H1 (cell line): ENCODE measurements around the gene AIF1. TPM values are rescaled to one million over a fixed set of nuclear protein-coding genes. Genes with fewer than 3 reads are reported as not detected.

Source experiments
- CTCF ChIA-PET: fragments of 300-600 bp; sonication (Branson Sonifier 250); formaldehyde crosslinking; loops from one replicate; lab custom pipeline; 2021; ENCODE audit not compliant: partially characterized antibody; lab: Charles Lee
- POLR2A ChIA-PET: fragments of 300-600 bp; sonication (Branson Sonifier 250); formaldehyde crosslinking; loops from one replicate; lab custom pipeline; 2021; ENCODE audit warnings: inconsistent platforms; ENCODE audit not compliant: partially characterized antibody; lab: Charles Lee
- DNase-seq, 2 experiments: peaks; one replicate each; pipeline versions ENCODE4 v3.0.0 to v3.0.0-alpha.2; 2010 to 2022; ENCODE audit warnings: low spot score in 2 of 2, low read depth in 1 of 2, mixed read lengths in 1 of 2
- FAIRE-seq: peaks from 2 replicates; lab custom pipeline; 2011; peaks lifted over from hg19 to GRCh38; lab: Jason Lieb, UNC
- H2AFZ ChIP-seq: 2 replicates; pipeline ENCODE4 v1.8.1; 2012; ENCODE audit warnings: low read length, inconsistent platforms
- H2AK5ac ChIP-seq: 2 replicates; pipeline ENCODE4 v1.6.1; 2013; ENCODE audit warnings: low read depth, low read length
- H2BK120ac ChIP-seq: replicated peaks from 2 replicates; pipeline ENCODE3; 2013; ENCODE audit warnings: low read depth, low read length, inconsistent platforms
- H2BK12ac ChIP-seq: 2 replicates; pipeline ENCODE4 v1.6.1; 2013; ENCODE audit warnings: low read depth, low read length
- H2BK15ac ChIP-seq: 2 replicates; pipeline ENCODE4 v1.6.1; 2013; ENCODE audit warnings: low read length
- H2BK20ac ChIP-seq: 2 replicates; pipeline ENCODE4 v1.6.1; 2013; ENCODE audit warnings: low read length
- H2BK5ac ChIP-seq: 2 replicates; pipeline ENCODE4 v1.6.1; 2013; ENCODE audit warnings: low read depth, low read length
- H3K14ac ChIP-seq: 2 replicates; pipeline ENCODE4 v1.6.1; 2013; ENCODE audit warnings: inconsistent platforms; ENCODE audit not compliant: insufficient read length
- H3K18ac ChIP-seq: 2 replicates; pipeline ENCODE4 v1.6.1; 2013; ENCODE audit warnings: low read length; ENCODE audit errors: extremely low read depth
- H3K23ac ChIP-seq: 2 replicates; pipeline ENCODE4 v1.6.1; 2013; ENCODE audit warnings: inconsistent platforms; ENCODE audit not compliant: insufficient read length
- H3K23me2 ChIP-seq: 2 replicates; pipeline ENCODE4 v1.6.1; 2013; ENCODE audit warnings: low read depth, low read length
- H3K27ac ChIP-seq: 2 replicates; pipeline ENCODE4 v1.6.1; 2011; ENCODE audit warnings: low read depth, low read length, inconsistent platforms
- H3K27me3 ChIP-seq, 4 experiments: replicated peaks in 1 of 4; 1 replicate in 1 of 4; 2 replicates in 3 of 4; pipeline versions ENCODE4 v1.6.1 to v1.8.1; 2011 to 2013; ENCODE audit warnings: low read length in 3 of 4, mild to moderate bottlenecking in 3 of 4, inconsistent platforms in 2 of 4, mixed read lengths in 2 of 4, moderate library complexity in 1 of 4; ENCODE audit not compliant: control insufficient read depth in 3 of 4, insufficient read depth in 3 of 4; ENCODE audit errors: extremely low read depth in 1 of 4
- H3K36me3 ChIP-seq, 4 experiments: 2 replicates each; pipeline versions ENCODE4 v1.6.1 to v1.8.1; 2011 to 2013; ENCODE audit warnings: mild to moderate bottlenecking in 4 of 4, low read length in 3 of 4, moderate library complexity in 2 of 4, control low read depth in 1 of 4, inconsistent platforms in 1 of 4; ENCODE audit not compliant: insufficient read depth in 4 of 4, control insufficient read depth in 2 of 4
- H3K4ac ChIP-seq: replicated peaks from 2 replicates; pipeline ENCODE3; 2013; ENCODE audit warnings: low read length, low read depth, mixed read lengths, inconsistent platforms; ENCODE audit not compliant: insufficient read length
- H3K4me1 ChIP-seq, 4 experiments: replicated peaks in 1 of 4; 1 replicate in 1 of 4; 2 replicates in 3 of 4; pipeline versions ENCODE4 v1.6.1 to v1.8.1; 2011 to 2013; ENCODE audit warnings: low read length in 3 of 4, inconsistent platforms in 2 of 4, mixed read lengths in 1 of 4; ENCODE audit not compliant: insufficient read depth in 4 of 4, control insufficient read depth in 3 of 4
- H3K4me2 ChIP-seq, 2 experiments: 2 replicates each; pipeline versions ENCODE4 v1.6.1 to v1.8.1; 2011 to 2013; ENCODE audit warnings: low read depth in 2 of 2, low read length in 2 of 2, control low read depth in 1 of 2, inconsistent platforms in 1 of 2, mild to moderate bottlenecking in 1 of 2; ENCODE audit not compliant: insufficient read depth in 1 of 2
- H3K4me3 ChIP-seq, 4 experiments: fragments of 200-600, 300-600 bp in 1 of 4; sonication (generic), shearing (Covaris generic), sonication (Bioruptor Twin) in 1 of 4; 2 replicates each; pipeline versions ENCODE4 v1.5.1 to v1.8.1; 2011 to 2016; ENCODE audit warnings: low read length in 4 of 4, low read depth in 3 of 4, control low read depth in 2 of 4, inconsistent platforms in 2 of 4, mild to moderate bottlenecking in 2 of 4, mixed read lengths in 1 of 4, moderate library complexity in 1 of 4; ENCODE audit not compliant: insufficient read depth in 2 of 4; ENCODE audit errors: extremely low read depth in 1 of 4
- H3K56ac ChIP-seq: replicated peaks from 2 replicates; pipeline ENCODE3; 2013; ENCODE audit warnings: low read depth, mild to moderate bottlenecking, mixed read lengths, low read length, inconsistent platforms; ENCODE audit not compliant: insufficient read length
- H3K79me1 ChIP-seq: 2 replicates; pipeline ENCODE4 v1.6.1; 2013; ENCODE audit warnings: low read depth, low read length, control low read depth
- H3K79me2 ChIP-seq, 2 experiments: 2 replicates each; pipeline versions ENCODE4 v1.6.1 to v1.8.1; 2012 to 2013; ENCODE audit warnings: low read length in 2 of 2, mild to moderate bottlenecking in 2 of 2, inconsistent platforms in 1 of 2; ENCODE audit not compliant: insufficient read depth in 2 of 2, control insufficient read depth in 1 of 2
- H3K9ac ChIP-seq, 4 experiments: replicated peaks in 1 of 4; 1 replicate in 1 of 4; 2 replicates in 3 of 4; pipeline versions ENCODE4 v1.6.1 to v1.8.1; 2011 to 2013; ENCODE audit warnings: low read depth in 3 of 4, low read length in 3 of 4, control low read depth in 2 of 4, mild to moderate bottlenecking in 2 of 4, moderate library complexity in 2 of 4, inconsistent platforms in 1 of 4; ENCODE audit errors: extremely low read depth in 1 of 4
- H3K9me3 ChIP-seq, 2 experiments: 2 replicates each; pipeline versions ENCODE4 v1.6.1 to v1.8.1; 2012 to 2013; ENCODE audit warnings: mild to moderate bottlenecking in 2 of 2, moderate library complexity in 2 of 2, control low read depth in 1 of 2, inconsistent platforms in 1 of 2, low read depth in 1 of 2, low read length in 1 of 2, mixed read lengths in 1 of 2; ENCODE audit not compliant: insufficient read depth in 2 of 2
- H4K20me1 ChIP-seq, 2 experiments: replicated peaks in 1 of 2; 2 replicates each; pipeline versions ENCODE3 to v1.8.1; 2011 to 2013; ENCODE audit warnings: inconsistent platforms in 2 of 2, low read length in 2 of 2, mild to moderate bottlenecking in 1 of 2; ENCODE audit not compliant: insufficient read depth in 2 of 2, control insufficient read depth in 1 of 2
- H4K5ac ChIP-seq: 2 replicates; pipeline ENCODE4 v1.6.1; 2013; ENCODE audit warnings: low read length, low read depth, mixed read lengths, inconsistent platforms; ENCODE audit not compliant: insufficient read length
- H4K8ac ChIP-seq: 2 replicates; pipeline ENCODE4 v1.8.0; 2013; ENCODE audit warnings: mild to moderate bottlenecking, moderate library complexity, low read length, inconsistent platforms; ENCODE audit not compliant: insufficient read depth; ENCODE audit errors: extremely low read depth
- H4K91ac ChIP-seq: replicated peaks from 2 replicates; pipeline ENCODE3; 2013; ENCODE audit warnings: low read length, mixed read lengths, inconsistent platforms; ENCODE audit not compliant: insufficient read length
- CBX8 ChIP-seq: fragments of 300-800, 300-1000 bp; sonication (generic); IDR thresholded peaks from 2 replicates; pipeline ENCODE4 v1.7.1; 2016; ENCODE audit warnings: low read depth, low read length, borderline replicate concordance
- CREB1 ChIP-seq: IDR thresholded peaks from 2 replicates; pipeline ENCODE4 v1.6.1; 2012; ENCODE audit warnings: inconsistent platforms
- GTF2F1 ChIP-seq: IDR thresholded peaks from 2 replicates; pipeline ENCODE4 v1.6.1; 2012; ENCODE audit warnings: low read depth, low read length, improper control_type of control experiment, borderline replicate concordance
- KDM4A ChIP-seq: IDR thresholded peaks from one replicate; pipeline ENCODE4 v1.7.1; 2012; ENCODE audit warnings: low read depth, mild to moderate bottlenecking, moderate library complexity, low read length, inconsistent platforms; ENCODE audit not compliant: severe bottlenecking
- PHF8 ChIP-seq: fragments of 200-600 bp; sonication (generic); conservative IDR thresholded peaks from 2 replicates; pipeline ENCODE4 v1.7.1; 2012; ENCODE audit warnings: low read depth, mild to moderate bottlenecking, inconsistent platforms, low read length, moderate library complexity
- POLR2A ChIP-seq, 2 experiments: IDR thresholded peaks; 1 replicate in 1 of 2; 2 replicates in 1 of 2; pipeline ENCODE4 v1.6.1; 2011; ENCODE audit warnings: low read depth in 2 of 2, low read length in 2 of 2, mild to moderate bottlenecking in 2 of 2; ENCODE audit errors: control extremely low read depth in 1 of 2
- SAP30 ChIP-seq: fragments of 300-600 bp; sonication (generic); IDR thresholded peaks from 2 replicates; pipeline ENCODE4 v1.7.1; 2012; ENCODE audit warnings: low read length, moderate library complexity, mild to moderate bottlenecking, inconsistent platforms; ENCODE audit not compliant: insufficient read depth, insufficient replicate concordance
- SIRT6 ChIP-seq: IDR thresholded peaks from one replicate; pipeline ENCODE4 v1.7.1; 2012; ENCODE audit warnings: low read length, inconsistent platforms
- SP1 ChIP-seq: IDR thresholded peaks from 2 replicates; pipeline ENCODE4 v1.6.1; 2011; ENCODE audit warnings: low read depth, low read length
- SP2 ChIP-seq: IDR thresholded peaks from 2 replicates; pipeline ENCODE4 v1.6.1; 2012; ENCODE audit warnings: mild to moderate bottlenecking, low read length, inconsistent platforms
- TEAD4 ChIP-seq: IDR thresholded peaks from 2 replicates; pipeline ENCODE4 v1.6.1; 2012; ENCODE audit warnings: low read depth, low read length, inconsistent platforms, mixed read lengths
- ZNF274 ChIP-seq: IDR thresholded peaks from 2 replicates; pipeline ENCODE4 v1.7.0; 2012; ENCODE audit warnings: low read length, borderline replicate concordance; ENCODE audit errors: extremely low read depth
- WGBS, 2 experiments: shearing (Covaris generic) in 1 of 2; methylation state at CpG; one replicate each; pipeline versions ENCODE4 v1.1.6 to v1.1.7; 2013 to 2015; ENCODE audit warnings: low lambda C conversion rate in 2 of 2, mixed read lengths in 2 of 2, inconsistent platforms in 1 of 2, low coverage in 1 of 2, missing lambda C conversion rate in 1 of 2; ENCODE audit not compliant: insufficient replicate concordance in 2 of 2, insufficient coverage in 1 of 2, insufficient read length in 1 of 2; ENCODE audit errors: extremely low coverage in 1 of 2, missing lambda C conversion rate in 1 of 2; 5-methylcytosine and 5-hydroxymethylcytosine counted together
- polyA plus RNA-seq, 7 experiments: library from polyadenylated mRNA; depleted of rRNA in 3 of 7; stranded (reverse) in 5 of 7; unstranded in 2 of 7; fragments of >200 nt in 5 of 7; fragments of 200-250 nt in 2 of 7; gene quantifications; 1 replicate in 5 of 7; 2 replicates in 1 of 7; 4 replicates in 1 of 7; pipeline versions ENCODE4 v1.2.1 to v1.2.3, GENCODE V29; 2011 to 2013; ENCODE audit warnings: missing spikeins in 2 of 7, mixed read lengths in 2 of 7
- total RNA-seq: library from RNA; stranded (reverse); fragmentation: NEBNext Ultra II Directional; extraction: Animal tissue kit (Norgen Biotek cat#: 25700); gene quantifications from 2 replicates; pipeline ENCODE4 v1.2.1, GENCODE V29; 2021

AIF1 gene
- total and polyA plus RNA-seq, 2 of the 8 experiments (the other 6 are each of a cell fraction or from before 2014, with no cell fraction given), result 6.3 to 9.8 TPM

DNA sequence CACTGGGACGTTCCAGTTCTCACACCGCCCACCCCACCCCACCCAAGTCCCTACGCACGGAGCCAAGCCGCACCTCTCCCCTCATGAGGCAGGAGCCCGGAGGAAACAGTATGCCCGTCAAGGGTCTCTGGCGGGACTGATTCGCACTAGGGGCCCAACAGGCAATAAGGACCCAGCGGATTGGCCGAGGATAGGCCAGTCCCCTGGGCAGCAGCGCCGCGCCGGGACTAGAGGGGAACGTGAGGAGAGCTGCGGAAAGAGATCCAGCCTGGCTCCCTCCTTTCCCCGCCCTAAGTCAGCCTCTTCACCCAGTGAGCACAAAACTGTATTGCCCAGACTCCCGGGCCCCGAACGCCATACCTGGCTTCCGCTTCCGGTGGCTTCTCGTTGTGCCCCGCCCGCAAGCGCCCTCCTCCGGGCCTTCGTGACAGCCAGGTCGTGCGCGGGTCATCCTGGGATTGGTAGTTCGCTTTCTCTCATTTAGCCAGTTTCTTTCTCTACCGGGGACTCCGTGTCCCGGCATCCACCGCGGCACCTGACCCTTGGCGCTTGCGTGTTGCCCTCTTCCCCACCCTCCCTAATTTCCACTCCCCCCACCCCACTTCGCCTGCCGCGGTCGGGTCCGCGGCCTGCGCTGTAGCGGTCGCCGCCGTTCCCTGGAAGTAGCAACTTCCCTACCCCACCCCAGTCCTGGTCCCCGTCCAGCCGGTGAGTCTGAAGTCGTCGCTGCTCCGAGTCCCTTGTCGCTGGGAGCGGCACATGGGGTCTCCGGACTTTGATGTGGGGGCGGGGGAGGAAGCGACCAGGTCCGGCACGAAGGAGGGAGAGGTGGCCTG lies 50.7 kb downstream of the AIF1 start, which contains the start of gene CSNK2B:
CSNK2B (plus strand) TSS at position 580 of the 836 bp plus-strand sequence. CDS start 752 bp downstream, outside the sequence.
- POLR2A ChIA-PET, result interaction anchor here (0.6 to 25.5 kb wide), 28 partner anchors 7 to 232 kb away, joined by 3 to 883 read pairs (median 4); partner anchors contain the start of genes AIF1, APOM, ATP6V1G2 and BAG6
- TF ChIP-seq GTF2F1 (no peak; the same call in none of the 2 replicates), SP2 (no peak), KDM4A (peak; percentile 80), SIRT6 (no peak), TEAD4 (no peak), SAP30 (peak; percentile 5), ZNF274 (no peak), SP1 (peak; percentile 83), CBX8 (no peak), POLR2A (IDR thresholded peaks at IDR 0.05; ENCODE audit: control extremely low read depth in 1 of 2, low read depth in 2 of 2, low read length in 2 of 2) (peak in 1 of 2 experiments; percentile 95; a peak in 2 of 3 replicates), PHF8 (peak; percentile 70), CREB1 (peak; percentile 62)

More for the DNA sequence above, 50.7 kb downstream of the AIF1 start, which contains the start of gene CSNK2B:
- peak within 1 kb of the TSS; percentile 94 for H4K91ac ChIP-seq
- H2AK5ac ChIP-seq, result no peak within 1 kb of the TSS
- no peak within 1 kb of the TSS for H3K23ac ChIP-seq
- peak within 1 kb of the TSS; percentile 93; the same call in 1 of the 2 replicates for H2BK15ac ChIP-seq
- H3K4me1 ChIP-seq, result peaks cover 0 to 12% (median 4%) of the 10 kb centered on the region in 4 experiments; a peak in 5 of 7 replicates
- no peak within 1 kb of the TSS for H2BK120ac ChIP-seq
- H4K8ac ChIP-seq, result peak within 1 kb of the TSS; percentile 94
- H3K79me1 ChIP-seq, result peaks cover 9% of the 10 kb centered on the region
- H4K5ac ChIP-seq, result peak within 1 kb of the TSS; percentile 92
- H3K27me3 ChIP-seq, result no peaks in the 10 kb centered on the region
- peaks cover 7 to 11% of the 10 kb centered on the region in 2 experiments for H4K20me1 ChIP-seq
- H2BK12ac ChIP-seq, result peak within 1 kb of the TSS; percentile 30; the same call in 1 of the 2 replicates
- peak within 1 kb of the TSS; percentile 43 for H3K56ac ChIP-seq
- peaks cover 27 to 54% (median 42%) of the 10 kb centered on the region in 4 experiments for H3K36me3 ChIP-seq
- peak within 1 kb of the TSS; percentile 96 for H3K4ac ChIP-seq
- DNase-seq (peak; percentile 88 to 91), FAIRE-seq (no peak)
- peak within 1 kb of the TSS; percentile 88 to 94 (median 91) for H3K4me3 ChIP-seq
- peak within 1 kb of the TSS; percentile 25; the same call in 1 of the 2 replicates for H2AFZ ChIP-seq
- WGBS, 2 experiments, result 3% methylated on average over 32 of the region's 63 CpGs; no CpG with 5 or more reads in 1 of the 2 experiments
- peak within 1 kb of the TSS; percentile 97 for H3K27ac ChIP-seq
- no peak within 1 kb of the TSS for H3K14ac ChIP-seq
- CTCF ChIA-PET, result interaction anchor here (0.5 to 3.8 kb wide), 10 partner anchors 12 to 168 kb away, joined by 3 to 38 read pairs (median 4); partner anchors contain the start of genes APOM and BAG6
- peak within 1 kb of the TSS; percentile 74 to 85 for H3K4me2 ChIP-seq
- peaks cover 0 to 41% of the 10 kb centered on the region in 2 experiments; a peak in 3 of 4 replicates for H3K79me2 ChIP-seq
- peaks cover 10% of the 10 kb centered on the region for H3K23me2 ChIP-seq
- peak within 1 kb of the TSS; percentile 91 for H2BK5ac ChIP-seq
- H3K9ac ChIP-seq, result peak within 1 kb of the TSS; percentile 80 to 95 (median 90)
- H2BK20ac ChIP-seq, result no peak within 1 kb of the TSS
- 0 out of 4 replicates have a peak, but pooled peaks cover 0 to under 1% of the 10 kb centered on the region in 2 experiments for H3K9me3 ChIP-seq
- peak within 1 kb of the TSS; percentile 98 for H3K18ac ChIP-seq
